Naive thymus-derived CD4-positive, alpha-beta T cell (primary cell): ENCODE results near the gene KAZN. TPM values are rescaled to one million over a fixed set of nuclear protein-coding genes. Genes with fewer than 3 reads are reported as not detected.

Experiments used
- ATAC-seq: fragments of 150-1000 bp; cut with Tn5 transposase; 2 replicates; pipeline ENCODE4 v1.10.0; 2021; ENCODE audit warnings: mild to moderate bottlenecking, moderate library complexity
- CTCF ChIA-PET: fragments of 350-600 bp; sonication (Branson Sonifier 250); formaldehyde crosslinking; loops from one replicate; lab custom pipeline; 2021; ENCODE audit warnings: antibody characterized with exemption; lab: Charles Lee
- POLR2A ChIA-PET: fragments of 350-600 bp; sonication (Branson Sonifier 250); formaldehyde crosslinking; loops from one replicate; lab custom pipeline; 2021; ENCODE audit warnings: antibody characterized with exemption, inconsistent platforms; lab: Charles Lee
- DNase-seq, 9 donors: peaks; one replicate each; pipeline versions ENCODE4 v3.0.0 to v3.0.0-alpha.2; 2020 to 2022; ENCODE audit warnings: mixed read lengths in 1 of 9
- H3K27ac ChIP-seq: one replicate; pipeline ENCODE4 v1.7.0; 2013; ENCODE audit warnings: mild to moderate bottlenecking, low read depth, low read length, moderate library complexity
- H3K27me3 ChIP-seq, 2 donors: one replicate each; pipeline ENCODE4 v1.7.0; 2013; ENCODE audit warnings: low read length in 2 of 2, mild to moderate bottlenecking in 2 of 2, moderate library complexity in 2 of 2; ENCODE audit not compliant: control insufficient read depth in 2 of 2, insufficient read depth in 2 of 2
- H3K36me3 ChIP-seq, 3 experiments: 1 replicate in 2 of 3; 2 replicates in 1 of 3; pipeline ENCODE4 v1.7.0; 2013; ENCODE audit warnings: low read length in 3 of 3, mild to moderate bottlenecking in 3 of 3, moderate library complexity in 1 of 3; ENCODE audit not compliant: insufficient read depth in 3 of 3, control insufficient read depth in 2 of 3
- H3K4me1 ChIP-seq, 2 donors: one replicate each; pipeline ENCODE4 v1.7.0; 2013; ENCODE audit warnings: low read length in 2 of 2, mild to moderate bottlenecking in 2 of 2, moderate library complexity in 1 of 2; ENCODE audit not compliant: control insufficient read depth in 2 of 2, insufficient read depth in 2 of 2
- H3K4me3 ChIP-seq: 2 replicates; pipeline ENCODE4 v1.7.0; 2013; ENCODE audit warnings: mild to moderate bottlenecking, low read length
- H3K9me3 ChIP-seq, 3 experiments: 1 replicate in 2 of 3; 2 replicates in 1 of 3; pipeline ENCODE4 v1.7.0; 2013; ENCODE audit warnings: low read length in 3 of 3; ENCODE audit not compliant: control insufficient read depth in 2 of 3
- H3K27ac Mint-ChIP-seq, 9 donors: one replicate each; pipeline ENCODE4 v1.8.0; 2020 to 2022; ENCODE audit warnings: mixed read lengths in 9 of 9, mild to moderate bottlenecking in 8 of 9, moderate library complexity in 5 of 9, inconsistent platforms in 2 of 9
- H3K27me3 Mint-ChIP-seq, 5 donors: one replicate each; pipeline ENCODE4 v1.8.0; 2021 to 2022; ENCODE audit warnings: mixed read lengths in 5 of 5, mild to moderate bottlenecking in 1 of 5
- H3K36me3 Mint-ChIP-seq, 5 donors: one replicate each; pipeline ENCODE4 v1.8.0; 2020 to 2022; ENCODE audit warnings: mixed read lengths in 5 of 5, mild to moderate bottlenecking in 3 of 5, inconsistent platforms in 1 of 5
- H3K4me1 Mint-ChIP-seq, 7 donors: one replicate each; pipeline ENCODE4 v1.8.0; 2020 to 2022; ENCODE audit warnings: mixed read lengths in 7 of 7, mild to moderate bottlenecking in 3 of 7, inconsistent platforms in 1 of 7
- H3K4me3 Mint-ChIP-seq, 10 donors: one replicate each; pipeline ENCODE4 v1.8.0; 2020 to 2022; ENCODE audit warnings: mild to moderate bottlenecking in 10 of 10, mixed read lengths in 10 of 10, moderate library complexity in 6 of 10, inconsistent platforms in 2 of 10
- H3K9me3 Mint-ChIP-seq, 11 donors: one replicate each; pipeline ENCODE4 v1.8.0; 2020 to 2022; ENCODE audit warnings: mixed read lengths in 11 of 11, mild to moderate bottlenecking in 4 of 11, inconsistent platforms in 1 of 11, moderate library complexity in 1 of 11
- intact Hi-C, 2 donors: fragments of 100-400 bp; cut with micrococcal nuclease; formaldehyde crosslinking; loops; one replicate each; pipeline ENCODE4 v1.15.1; 2023
- polyA plus RNA-seq, 2 donors: library from polyadenylated mRNA; unstranded; fragments of 300-500 nt; fragmentation: Illumina TruSeq; gene quantifications; one replicate each; pipeline ENCODE4 v1.2.3, GENCODE V29; 2021
- total RNA-seq, 6 experiments: library from RNA in 5 of 6; stranded (reverse) in 5 of 6; gene quantifications; 1 replicate in 5 of 6; 2 replicates in 1 of 6; pipeline ENCODE4 v1.2.3 and lab custom pipeline; 2021 to 2026

The KAZN gene
- total and polyA plus RNA-seq, 7 experiments from 2014 or later = 0.08 to 0.87 (median 0.30) TPM

DNA sequence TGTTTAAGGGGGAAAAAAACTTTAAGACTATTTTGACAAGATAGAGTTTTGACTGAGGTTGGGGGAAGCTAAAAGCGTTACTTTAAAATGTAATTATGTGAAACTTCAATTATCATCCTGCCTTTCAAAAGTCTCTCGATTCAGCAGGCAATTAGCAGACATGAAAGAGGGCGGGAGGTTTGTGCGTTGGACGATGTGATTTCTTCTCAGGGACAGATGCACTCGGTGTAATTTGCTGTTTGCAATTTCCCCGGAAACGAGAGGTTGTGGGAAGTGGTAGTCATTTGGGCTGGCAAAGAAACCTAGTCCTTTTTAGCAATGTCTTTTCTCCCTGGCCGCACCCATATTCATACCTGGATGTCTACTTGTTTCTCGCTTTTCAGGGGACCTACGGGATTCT lies 27.1 kb downstream of the KAZN start:
- POLR2A ChIA-PET = no interaction called here
- Mint-ChIP-seq H3K27ac (no peak overlapping the region), H3K36me3 (no peaks in the 10 kb centered on the region)

DNA sequence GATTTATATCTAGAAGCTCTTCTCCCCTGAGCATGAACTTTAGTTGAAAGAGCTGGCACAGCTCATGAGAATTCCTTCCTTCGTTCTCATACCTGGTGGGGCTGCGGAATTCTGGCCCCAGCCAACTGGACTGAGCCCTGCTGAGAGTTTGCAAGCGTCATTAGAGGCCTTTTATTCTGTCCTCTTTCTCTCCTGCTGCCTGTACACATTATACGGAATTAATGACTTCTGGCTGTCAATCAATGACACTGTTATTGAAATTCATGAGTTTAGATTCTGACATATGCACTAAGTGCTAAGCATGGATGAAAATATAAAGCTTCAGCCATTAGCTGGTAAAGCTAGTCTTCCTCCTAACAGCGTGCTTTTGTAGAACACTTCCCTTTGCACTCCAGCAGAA lies 27.5 kb downstream of the KAZN start:
- Mint-ChIP-seq H3K27ac (no peak overlapping the region), H3K9me3 (peaks cover 0 to 9% (median 2%) of the 10 kb centered on the region in 11 donors), H3K4me1 (no peaks in the 10 kb centered on the region), H3K4me3 (no peak overlapping the region), H3K27me3 (peaks cover 0 to 9% (median 0%) of the 10 kb centered on the region in 5 donors), H3K36me3 (no peaks in the 10 kb centered on the region)
- intact Hi-C loops = no loop called here
- ATAC-seq (no peak), DNase-seq (no peak)
- ChIA-PET POLR2A (no interaction called here), CTCF (no interaction called here)
- no peaks in the 10 kb centered on the region for H3K9me3 ChIP-seq
- H3K27ac ChIP-seq = no peak overlapping the region
- no peaks in the 10 kb centered on the region for H3K27me3 ChIP-seq
- H3K36me3 ChIP-seq = no peaks in the 10 kb centered on the region
- H3K4me3 ChIP-seq = no peak overlapping the region
- H3K4me1 ChIP-seq = no peaks in the 10 kb centered on the region

More for the DNA sequence above, 27.1 kb downstream of the KAZN start:
- Histone ChIP-seq H3K36me3 (no peaks in the 10 kb centered on the region), H3K9me3 (no peaks in the 10 kb centered on the region), H3K27ac (no peak overlapping the region), H3K4me3 (no peak overlapping the region), H3K4me1 (no peaks in the 10 kb centered on the region), H3K27me3 (no peaks in the 10 kb centered on the region)
- CTCF ChIA-PET = no interaction called here
- ATAC-seq (no peak), DNase-seq (no peak)
- Mint-ChIP-seq H3K27me3 (peaks cover 0 to 7% (median 0%) of the 10 kb centered on the region in 5 donors), H3K4me3 (no peak overlapping the region), H3K4me1 (no peaks in the 10 kb centered on the region), H3K9me3 (peaks cover 0 to 9% (median 2%) of the 10 kb centered on the region in 11 donors)
- intact Hi-C loops = no loop called here

DNA sequence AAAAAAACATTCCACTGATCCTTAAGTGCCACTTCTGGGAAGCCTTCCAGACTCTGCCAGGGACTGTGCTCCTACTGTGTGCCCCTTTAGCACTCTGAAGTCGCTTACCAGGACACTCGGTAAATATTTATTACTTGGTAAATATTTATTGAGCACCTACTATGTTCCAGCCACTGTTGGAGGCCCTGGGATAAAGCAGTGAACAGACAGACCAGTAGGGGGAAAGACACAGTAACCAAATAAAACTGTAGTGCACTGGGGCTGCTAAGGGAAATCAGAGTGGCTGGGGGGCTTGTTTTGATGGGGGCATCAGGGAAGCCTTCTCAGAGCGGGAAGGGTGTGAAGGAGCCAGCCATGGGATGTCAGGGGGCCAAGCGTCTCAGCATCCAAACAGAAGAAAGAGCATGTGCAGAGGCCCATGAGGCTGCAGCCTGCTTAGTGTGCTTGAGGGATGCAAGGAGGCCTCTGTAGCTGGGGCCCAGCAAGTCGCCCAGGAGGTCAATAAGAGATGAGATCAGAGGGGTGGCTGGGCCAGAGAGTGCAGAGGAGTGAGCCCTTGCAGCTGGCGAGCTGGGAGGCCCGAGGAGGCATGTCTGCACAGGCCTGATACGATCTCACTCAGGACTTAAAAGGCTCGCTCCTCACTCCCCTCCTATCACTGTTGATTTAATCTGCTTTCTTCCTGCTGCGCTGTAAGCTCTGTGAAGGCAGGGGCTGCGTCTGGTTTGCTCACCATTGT lies 28.6 kb downstream of the KAZN start:
- Mint-ChIP-seq H3K9me3 (peaks cover 0 to 4% (median 0%) of the 10 kb centered on the region in 11 donors), H3K27me3 (peaks cover 0 to 11% (median 0%) of the 10 kb centered on the region in 5 donors), H3K4me1 (no peaks in the 10 kb centered on the region), H3K36me3 (no peaks in the 10 kb centered on the region), H3K27ac (no peak overlapping the region), H3K4me3 (no peak overlapping the region)
- Histone ChIP-seq H3K27ac (no peak overlapping the region), H3K36me3 (no peaks in the 10 kb centered on the region), H3K9me3 (no peaks in the 10 kb centered on the region), H3K4me1 (no peaks in the 10 kb centered on the region), H3K4me3 (no peak overlapping the region), H3K27me3 (no peaks in the 10 kb centered on the region)
- ChIA-PET CTCF (no interaction called here), POLR2A (no interaction called here)
- ATAC-seq = no peak
- intact Hi-C loops = no loop called here
- no peak for DNase-seq

DNA sequence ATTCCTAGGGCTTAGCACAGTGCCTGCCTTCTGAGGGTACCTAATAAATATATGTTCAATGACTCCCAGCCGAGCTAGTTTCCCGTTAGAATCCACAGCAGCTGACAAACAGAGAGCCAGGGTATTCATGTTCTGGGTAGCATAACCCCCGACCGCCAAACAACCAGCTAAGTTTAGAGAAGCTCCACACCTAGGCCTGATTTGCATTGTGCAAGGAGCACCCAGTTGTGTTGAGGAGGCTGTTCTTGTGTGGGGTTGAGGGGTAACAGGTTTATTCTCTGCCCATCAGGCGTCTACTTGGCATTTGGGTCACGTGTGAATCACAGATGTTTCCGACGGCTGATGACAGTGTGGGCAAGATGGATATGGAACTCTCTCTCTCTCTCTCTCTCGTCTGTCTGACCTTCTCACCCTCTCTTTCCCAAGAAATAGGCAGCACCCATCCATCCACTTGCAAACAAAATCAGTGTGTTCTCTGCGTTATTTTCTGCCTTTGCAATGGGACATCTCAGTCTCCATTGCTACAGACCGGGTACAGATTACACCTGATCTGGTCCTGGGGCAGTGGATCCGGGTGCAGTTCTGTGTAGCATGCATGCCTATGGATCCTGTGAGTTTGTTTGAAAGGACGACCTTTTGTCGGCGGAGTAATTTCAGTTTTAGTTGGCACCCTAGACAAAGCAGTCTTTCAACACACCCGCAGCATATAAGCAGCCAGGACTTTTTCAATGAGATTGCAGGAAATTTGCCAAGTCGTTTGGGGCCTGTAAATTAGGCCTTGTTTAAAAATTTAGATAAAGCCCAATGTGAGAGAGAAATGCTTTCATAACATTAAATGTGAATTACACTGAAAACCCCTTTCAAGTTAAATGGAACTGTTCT lies 29.4 kb downstream of the KAZN start:
- CTCF ChIA-PET = no interaction called here

DNA sequence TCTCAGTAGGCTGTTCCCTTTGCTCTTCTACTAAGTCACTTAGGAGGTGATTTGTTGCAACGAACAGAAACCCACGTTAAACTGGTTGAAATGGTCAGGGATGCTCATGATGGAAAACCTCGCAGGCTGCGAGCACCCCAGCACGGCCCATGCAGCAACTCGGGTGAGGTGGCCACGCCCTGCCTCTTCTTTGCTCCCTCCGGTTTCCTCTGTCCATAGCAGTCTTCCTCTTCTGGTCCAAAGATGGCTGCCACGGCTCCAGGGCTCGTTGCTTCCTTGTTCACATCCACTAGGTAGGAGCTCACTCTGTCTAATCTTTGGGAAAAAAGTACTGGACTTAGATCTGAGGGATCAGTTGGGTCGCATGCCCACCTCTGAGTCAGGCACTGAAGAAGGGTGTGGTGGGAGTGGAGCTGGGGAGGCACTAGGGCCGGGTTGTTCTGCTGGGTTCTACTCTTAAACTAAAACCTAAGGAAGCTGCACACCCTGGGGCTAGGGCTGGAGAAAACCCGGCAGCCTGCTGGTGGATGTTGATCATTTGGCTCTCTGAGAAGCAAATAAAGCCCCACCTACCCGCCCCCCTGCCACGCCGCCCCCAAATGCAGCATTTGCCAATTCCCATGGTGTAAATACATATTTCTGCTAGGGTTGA lies 31.0 kb downstream of the KAZN start:
- Mint-ChIP-seq H3K27me3 (peaks cover 0 to 14% (median 4%) of the 10 kb centered on the region in 5 donors), H3K4me1 (no peaks in the 10 kb centered on the region), H3K27ac (no peak overlapping the region), H3K4me3 (no peak overlapping the region), H3K36me3 (no peaks in the 10 kb centered on the region), H3K9me3 (no peaks in the 10 kb centered on the region)
- Histone ChIP-seq H3K27me3 (no peaks in the 10 kb centered on the region), H3K4me3 (no peak overlapping the region), H3K4me1 (no peaks in the 10 kb centered on the region), H3K36me3 (no peaks in the 10 kb centered on the region), H3K27ac (no peak overlapping the region), H3K9me3 (no peaks in the 10 kb centered on the region)
- no peak for DNase-seq
- no peak for ATAC-seq
- POLR2A ChIA-PET = no interaction called here
- intact Hi-C loops = no loop called here
- CTCF ChIA-PET = no interaction called here

More for the DNA sequence above, 29.4 kb downstream of the KAZN start:
- POLR2A ChIA-PET = no interaction called here
- Histone ChIP-seq H3K4me3 (no peak overlapping the region), H3K4me1 (no peaks in the 10 kb centered on the region), H3K27me3 (no peaks in the 10 kb centered on the region), H3K9me3 (no peaks in the 10 kb centered on the region), H3K36me3 (no peaks in the 10 kb centered on the region), H3K27ac (no peak overlapping the region)
- Mint-ChIP-seq H3K4me1 (no peaks in the 10 kb centered on the region), H3K27me3 (peaks cover 0 to 11% (median 4%) of the 10 kb centered on the region in 5 donors), H3K9me3 (peaks cover 0 to 4% (median 0%) of the 10 kb centered on the region in 11 donors), H3K36me3 (no peaks in the 10 kb centered on the region), H3K27ac (no peak overlapping the region), H3K4me3 (no peak overlapping the region)
- ATAC-seq (no peak), DNase-seq (no peak)
- intact Hi-C loops = no loop called here

DNA sequence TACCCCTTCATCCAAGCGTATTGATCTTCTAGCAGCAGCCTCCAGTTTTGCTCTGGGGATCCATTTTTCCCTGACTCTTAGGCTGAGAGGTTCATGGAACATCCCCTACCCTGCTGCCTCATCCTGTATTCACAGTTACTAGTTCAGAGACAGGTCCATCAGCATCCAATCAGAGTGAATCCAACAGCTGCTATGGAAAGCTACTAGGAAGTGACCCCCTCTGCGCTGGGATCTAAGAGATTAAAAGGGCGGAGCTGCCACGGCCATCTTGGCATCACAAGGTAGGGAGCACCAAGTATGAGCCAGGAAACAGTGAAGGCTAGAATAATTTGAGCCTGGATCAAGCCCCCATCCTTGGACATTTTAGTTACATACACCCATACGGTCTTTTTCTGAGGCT lies 32.5 kb downstream of the KAZN start:
- Histone ChIP-seq H3K36me3 (no peaks in the 10 kb centered on the region), H3K9me3 (no peaks in the 10 kb centered on the region), H3K27me3 (no peaks in the 10 kb centered on the region), H3K4me1 (no peaks in the 10 kb centered on the region), H3K27ac (no peak overlapping the region), H3K4me3 (no peak overlapping the region)
- H3K27ac Mint-ChIP-seq = no peak overlapping the region
- no peak overlapping the region for H3K4me3 Mint-ChIP-seq
- H3K27me3 Mint-ChIP-seq = peaks cover 0 to 15% (median 4%) of the 10 kb centered on the region in 5 donors
- peaks cover 0 to 3% (median 0%) of the 10 kb centered on the region in 11 donors for H3K9me3 Mint-ChIP-seq
- no peaks in the 10 kb centered on the region for H3K36me3 Mint-ChIP-seq
- CTCF ChIA-PET = no interaction called here
- intact Hi-C loops = no loop called here
- no peaks in the 10 kb centered on the region for H3K4me1 Mint-ChIP-seq
- no peak for DNase-seq
- POLR2A ChIA-PET = no interaction called here
- no peak for ATAC-seq
